HCT116 (cell line): ENCODE data around the gene EXOC4.

Experiments used
- CTCF ChIP-seq, 3 experiments: fragments of 200-600 bp in 1 of 3; sonication (generic) in 1 of 3; IDR thresholded peaks in 2 of 3; conservative IDR thresholded peaks in 1 of 3; 2 replicates each; pipeline ENCODE4 v1.5.1; 2012 to 2017; ENCODE audit warnings: low read depth in 2 of 3, low read length in 2 of 3, antibody characterized with exemption in 1 of 3, borderline replicate concordance in 1 of 3, control low read depth in 1 of 3, mild to moderate bottlenecking in 1 of 3, mixed read lengths in 1 of 3, mixed run types in 1 of 3, moderate library complexity in 1 of 3; ENCODE audit not compliant: insufficient read depth in 1 of 3
- ELF1 ChIP-seq: IDR thresholded peaks from 2 replicates; pipeline ENCODE4 v1.6.1; 2012; ENCODE audit warnings: low read depth, borderline replicate concordance
- EZH2 ChIP-seq: fragments of 200-600 bp; sonication (generic); IDR thresholded peaks from 2 replicates; pipeline ENCODE4 v1.6.1; 2017; ENCODE audit warnings: antibody characterized with exemption, mixed run types
- POLR2A ChIP-seq: IDR thresholded peaks from 2 replicates; pipeline ENCODE4 v1.7.0; 2011; ENCODE audit warnings: borderline replicate concordance; ENCODE audit not compliant: insufficient read depth, insufficient read length; ENCODE audit errors: extremely low read depth
- POLR2AphosphoS5 ChIP-seq: IDR thresholded peaks from 2 replicates; pipeline ENCODE4 v1.6.1; 2011; ENCODE audit warnings: mild to moderate bottlenecking, low read depth, low read length, moderate library complexity
- RAD21 ChIP-seq: IDR thresholded peaks from 2 replicates; pipeline ENCODE4 v1.6.1; 2012; ENCODE audit warnings: low read depth, mild to moderate bottlenecking
- SIN3A ChIP-seq: IDR thresholded peaks from 2 replicates; pipeline ENCODE4 v1.6.1; 2012; ENCODE audit warnings: low read depth
- YY1 ChIP-seq: IDR thresholded peaks from 2 replicates; pipeline ENCODE4 v1.6.1; 2011; ENCODE audit warnings: low read length, low read depth, moderate library complexity, mild to moderate bottlenecking; ENCODE audit not compliant: insufficient replicate concordance; ENCODE audit errors: extremely low read depth
- ZFX ChIP-seq: fragments of 450-650 bp; IDR thresholded peaks from 2 replicates; pipeline ENCODE4 v1.6.1; 2017
- ZNF274 ChIP-seq: fragments of 200-500 bp; sonication (Bioruptor generic); IDR thresholded peaks from 2 replicates; pipeline ENCODE4 v1.6.1; 2014; ENCODE audit warnings: mild to moderate bottlenecking, low read depth, low read length, inconsistent platforms
- TF ChIP-seq, protein P1 (sequence below): IDR thresholded peaks from 2 replicates; pipeline ENCODE4 v1.6.1; 2011; ENCODE audit warnings: mild to moderate bottlenecking, low read length, moderate library complexity; ENCODE audit not compliant: insufficient replicate concordance; ENCODE audit errors: extremely low read depth

DNA sequence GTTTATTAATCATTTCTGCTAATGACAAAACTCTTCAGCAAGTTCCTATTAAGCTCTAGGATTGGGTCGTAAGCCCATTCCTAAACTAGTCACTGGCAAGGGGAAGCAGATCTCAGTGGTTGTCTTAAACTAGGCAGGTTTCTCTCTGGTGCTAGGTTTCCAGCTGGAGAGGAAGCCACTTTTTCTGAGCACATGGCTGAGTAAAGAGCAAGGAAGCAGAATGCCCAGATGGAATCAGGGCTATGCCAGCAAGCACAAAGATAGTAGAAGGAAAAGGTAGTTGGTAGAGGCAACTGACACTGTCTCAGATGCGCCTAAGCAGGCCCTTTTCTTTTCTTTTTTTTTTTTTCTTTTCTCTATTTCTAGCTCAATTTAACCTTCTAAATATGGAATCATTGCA, 224.9 kb downstream of the EXOC4 start:
- TF ChIP-seq RAD21 = no peak
- no peak for TF ChIP-seq POLR2A
- TF ChIP-seq POLR2AphosphoS5 = no peak
- no peak for TF ChIP-seq ZNF274
- TF ChIP-seq SIN3A = no peak
- TF ChIP-seq CTCF (IDR thresholded peaks at IDR 0.05 in 2 of 3, conservative IDR thresholded peaks at IDR 0.05 in 1 of 3; ENCODE audit: borderline replicate concordance in 1 of 3, insufficient read depth in 1 of 3, low read depth in 2 of 3, low read length in 2 of 3) = no peak
- no peak for TF ChIP-seq ELF1
- TF ChIP-seq, protein P1, sequence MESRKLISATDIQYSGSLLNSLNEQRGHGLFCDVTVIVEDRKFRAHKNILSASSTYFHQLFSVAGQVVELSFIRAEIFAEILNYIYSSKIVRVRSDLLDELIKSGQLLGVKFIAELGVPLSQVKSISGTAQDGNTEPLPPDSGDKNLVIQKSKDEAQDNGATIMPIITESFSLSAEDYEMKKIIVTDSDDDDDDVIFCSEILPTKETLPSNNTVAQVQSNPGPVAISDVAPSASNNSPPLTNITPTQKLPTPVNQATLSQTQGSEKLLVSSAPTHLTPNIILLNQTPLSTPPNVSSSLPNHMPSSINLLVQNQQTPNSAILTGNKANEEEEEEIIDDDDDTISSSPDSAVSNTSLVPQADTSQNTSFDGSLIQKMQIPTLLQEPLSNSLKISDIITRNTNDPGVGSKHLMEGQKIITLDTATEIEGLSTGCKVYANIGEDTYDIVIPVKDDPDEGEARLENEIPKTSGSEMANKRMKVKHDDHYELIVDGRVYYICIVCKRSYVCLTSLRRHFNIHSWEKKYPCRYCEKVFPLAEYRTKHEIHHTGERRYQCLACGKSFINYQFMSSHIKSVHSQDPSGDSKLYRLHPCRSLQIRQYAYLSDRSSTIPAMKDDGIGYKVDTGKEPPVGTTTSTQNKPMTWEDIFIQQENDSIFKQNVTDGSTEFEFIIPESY = no peak
- no peak for TF ChIP-seq ZFX
- no peak for TF ChIP-seq EZH2
- TF ChIP-seq YY1 = no peak
